Measurements from ENCODE around the gene CEBPG.

CEBPG gene

GRCh38 chr19:33333151-33333550 is 40.4 kb upstream of the CEBPG start:
- TF ChIP-seq CTCF (conservative IDR thresholded peaks at IDR 0.05; ENCODE audit: low read depth): no peak
- CTCF ChIA-PET: no interaction called here
- no peak overlapping the region for H3K27ac ChIP-seq
- no peak for DNase-seq (ENCODE audit: low spot score)
- POLR2A ChIA-PET (ENCODE audit: low non-redundant PET): no interaction called here

DNA sequence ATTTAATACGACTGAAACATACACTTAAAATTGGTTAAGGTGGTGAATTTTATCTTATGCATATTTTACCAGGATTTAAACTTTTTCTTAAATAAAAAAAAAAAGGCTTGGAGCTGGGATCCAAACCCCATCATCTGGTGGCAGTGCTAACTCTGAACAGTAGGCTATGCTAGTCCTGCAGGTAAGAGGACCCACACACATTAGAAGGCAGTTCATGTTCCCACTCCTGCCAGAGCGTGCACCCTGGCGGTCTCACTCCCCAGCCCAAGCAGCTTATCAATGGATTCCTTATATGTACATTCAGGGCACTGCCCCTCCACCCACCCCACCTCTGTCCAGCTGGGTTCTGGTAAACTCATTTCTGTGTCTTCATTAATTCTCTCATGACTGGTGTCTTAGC is 39.9 kb upstream of the CEBPG start:
- CTCF ChIA-PET: interaction anchor here (1.1 kb wide), 1 partner anchor 73 kb away, joined by 3 read pairs; no protein-coding TSS in a partner anchor
- no peak overlapping the region for H3K27ac ChIP-seq
- DNase-seq (ENCODE audit: low spot score): no peak
- POLR2A ChIA-PET (ENCODE audit: low non-redundant PET): no interaction called here
- TF ChIP-seq CTCF (conservative IDR thresholded peaks at IDR 0.05; ENCODE audit: low read depth): no peak

DNA sequence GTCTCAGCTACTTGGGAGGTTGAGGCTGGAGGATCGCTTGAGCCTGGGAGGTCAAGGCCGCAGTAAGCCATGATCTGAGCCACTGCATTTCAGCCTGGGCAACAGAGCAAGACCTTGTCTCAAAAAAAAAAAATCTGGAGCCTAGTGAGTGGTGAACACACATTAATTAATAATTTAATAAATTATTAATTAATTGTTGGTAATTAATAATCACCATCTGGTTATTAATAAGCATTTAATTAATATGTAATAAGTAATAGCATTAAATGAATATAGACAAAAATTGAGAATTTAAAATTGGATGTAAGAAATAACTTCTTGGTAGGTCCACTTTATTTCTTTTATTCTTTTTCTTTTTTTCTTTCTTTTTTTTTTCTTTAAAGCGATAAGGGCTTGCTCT is 39.2 kb upstream of the CEBPG start:
- CTCF ChIA-PET: interaction anchor here (1.1 kb wide), 1 partner anchor 73 kb away, joined by 3 read pairs; no protein-coding TSS in a partner anchor
- TF ChIP-seq CTCF (conservative IDR thresholded peaks at IDR 0.05; ENCODE audit: low read depth): no peak
- no peak overlapping the region for H3K27ac ChIP-seq
- POLR2A ChIA-PET (ENCODE audit: low non-redundant PET): no interaction called here
- no peak for DNase-seq (ENCODE audit: low spot score)

DNA sequence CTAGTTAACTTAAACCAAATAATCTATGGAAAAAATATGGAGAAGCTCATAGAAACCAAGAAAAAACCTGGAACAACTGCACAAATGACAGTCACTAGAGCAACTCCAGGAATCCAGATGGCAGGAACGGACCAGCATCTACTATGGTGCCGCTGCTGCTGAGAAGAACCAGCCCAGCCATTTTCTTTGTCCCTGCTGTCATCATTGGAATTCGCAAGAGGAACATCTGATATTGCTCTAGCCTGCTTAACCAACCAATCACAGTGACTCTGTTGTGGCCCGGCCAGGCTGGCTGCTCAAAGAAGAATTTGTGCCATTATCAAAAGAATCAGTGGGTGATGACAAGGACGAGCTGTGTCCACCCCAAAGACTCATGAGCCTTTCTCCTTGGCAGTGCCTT is 38.1 kb upstream of the CEBPG start:
- H3K27ac ChIP-seq: no peak overlapping the region
- POLR2A ChIA-PET (ENCODE audit: low non-redundant PET): no interaction called here
- no peak for DNase-seq (ENCODE audit: low spot score)
- no peak for TF ChIP-seq CTCF (conservative IDR thresholded peaks at IDR 0.05; ENCODE audit: low read depth)
- CTCF ChIA-PET: no interaction called here

- POLR2A ChIA-PET (ENCODE audit: low non-redundant PET): no interaction called here
- peak; percentile 74 for DNase-seq (ENCODE audit: low spot score)
- CTCF ChIA-PET: interaction anchor here (0.6 kb wide), 2 partner anchors 27 to 67 kb away, joined by 3 to 4 read pairs; no protein-coding TSS in a partner anchor
- TF ChIP-seq CTCF (conservative IDR thresholded peaks at IDR 0.05; ENCODE audit: low read depth): no peak
- peak overlapping the region; percentile 67 for H3K27ac ChIP-seq
Observed at GRCh38 chr19:33339016-33339984, 34.2 kb upstream of the CEBPG start.

GRCh38 chr19:33340991-33341390 is 32.5 kb upstream of the CEBPG start:
- ChIA-PET CTCF (interaction anchor here (0.6 kb wide), 1 partner anchor 39 kb away, joined by 6 read pairs; the partner anchor contains the start of gene CEBPA), POLR2A (ENCODE audit: low non-redundant PET) (no interaction called here)
- TF ChIP-seq CTCF (conservative IDR thresholded peaks at IDR 0.05; ENCODE audit: low read depth): no peak
- no peak overlapping the region for H3K27ac ChIP-seq
- no peak for DNase-seq (ENCODE audit: low spot score)
